Testis (tissue), 3 donors: ENCODE data around the gene PSMD9. TPM values are rescaled to one million over a fixed set of nuclear protein-coding genes. Genes with fewer than 3 reads are reported as not detected.

Experiments used
- DNase-seq: peaks from one replicate; pipeline ENCODE4 v3.0.0-alpha.2; 2019
- H3K27ac ChIP-seq, 2 donors: fragments of 200-600 bp; sonication (generic); one replicate each; pipeline ENCODE4 v1.5.1; 2019
- H3K27me3 ChIP-seq: fragments of 200-600 bp; sonication (generic); one replicate; pipeline ENCODE4 v1.5.1; 2019
- H3K36me3 ChIP-seq: fragments of 200-600 bp; sonication (generic); one replicate; pipeline ENCODE4 v1.5.1; 2017; ENCODE audit warnings: low read depth; ENCODE audit errors: missing control alignments
- H3K4me1 ChIP-seq: fragments of 200-600 bp; sonication (generic); one replicate; pipeline ENCODE4 v1.5.1; 2019
- H3K4me3 ChIP-seq, 2 donors: fragments of 200-600 bp; sonication (generic); one replicate each; pipeline ENCODE4 v1.5.1; 2017 to 2019
- H3K9me3 ChIP-seq: fragments of 200-600 bp; sonication (generic); one replicate; pipeline ENCODE4 v1.5.1; 2017
- POLR2A ChIP-seq: fragments of 450-650 bp; IDR thresholded peaks from one replicate; pipeline ENCODE4 v1.6.1; 2017; ENCODE audit warnings: antibody characterized with exemption, mild to moderate bottlenecking, moderate library complexity
- WGBS, 2 donors: methylation state at CpG; one replicate each; pipeline ENCODE4 v1.1.5; 2018; 5-methylcytosine and 5-hydroxymethylcytosine counted together
- intact Hi-C: fragments of 100-400 bp; cut with DNase I; formaldehyde crosslinking; loops from one replicate; pipeline ENCODE4 v1.15.1; 2023; ENCODE audit warnings: low total_unique reads
- polyA plus RNA-seq: library from polyadenylated mRNA; stranded (reverse); fragments of 350-450 nt; fragmentation: Illumina TruSeq; extraction: RNeasy Lipid Tissue Mini Kit (QIAGEN cat#74804); gene quantifications from one replicate; pipeline ENCODE4 v1.2.3, GENCODE V29; 2014; ENCODE audit warnings: low read depth, low replicate concordance; ENCODE audit not compliant: insufficient read depth
- total RNA-seq, 2 donors: library from RNA; depleted of rRNA; stranded (reverse); fragments of >200 nt; gene quantifications; one replicate each; pipeline ENCODE4 v1.2.3, GENCODE V29; 2016
- TF ChIP-seq, protein P1 (sequence below), 3 experiments: fragments of 450-650 bp in 2 of 3; fragments of 200-600 bp in 1 of 3; sonication (generic) in 1 of 3; IDR thresholded peaks; one replicate each; pipeline ENCODE4 v1.5.1; 2016 to 2019; ENCODE audit warnings: antibody characterized with exemption in 3 of 3, mild to moderate bottlenecking in 2 of 3, moderate library complexity in 1 of 3

PSMD9 gene
- total and polyA plus RNA-seq, 3 donors from 2014 or later, result 51.3 to 80.9 (median 60.7) TPM

DNA sequence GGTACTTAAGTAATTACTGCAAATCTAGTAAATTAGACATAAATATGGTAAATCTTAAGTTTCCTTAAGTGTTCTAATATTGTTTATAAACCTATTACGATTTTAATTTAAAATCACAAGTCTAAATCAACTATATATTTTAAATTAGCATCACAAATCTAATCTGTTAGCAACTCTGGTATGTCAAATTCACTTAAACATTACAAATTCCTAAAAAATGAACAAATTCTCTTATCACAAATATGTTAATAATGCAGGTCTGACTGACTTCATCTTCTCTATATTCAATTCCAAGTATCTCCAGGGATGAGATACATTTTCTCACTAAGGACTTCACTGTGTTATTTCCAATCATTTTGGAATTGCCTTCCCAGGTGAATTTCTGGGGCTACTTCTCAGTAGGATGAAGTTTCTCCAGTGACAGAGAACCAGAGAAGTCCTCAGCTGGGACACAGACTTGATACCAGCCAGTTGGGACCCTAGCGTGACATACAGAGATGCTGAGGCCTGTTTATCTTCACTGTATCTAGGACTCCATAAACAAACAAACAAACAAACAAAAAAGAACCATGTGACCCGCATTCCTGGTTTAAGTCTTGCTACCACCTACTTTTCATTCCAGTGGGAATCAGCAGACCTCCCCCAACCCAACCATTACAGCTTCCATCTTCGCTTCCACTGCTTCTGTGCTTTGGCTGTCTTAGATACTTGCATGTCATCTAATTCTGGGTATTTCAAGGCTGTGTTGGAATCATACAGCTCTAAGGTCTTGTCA lies 51.6 kb downstream of the PSMD9 start:
- 92 to 95% methylated on average over 4 of the region's 4 CpGs for WGBS, 2 donors
- DNase-seq, result no peak
- H3K36me3 ChIP-seq, result no peaks in the 10 kb centered on the region
- no peak overlapping the region for H3K4me3 ChIP-seq
- H3K9me3 ChIP-seq, result no peaks in the 10 kb centered on the region
- intact Hi-C loops, result no loop called here
- H3K4me1 ChIP-seq, result no peaks in the 10 kb centered on the region
- H3K27me3 ChIP-seq, result no peaks in the 10 kb centered on the region
- no peak overlapping the region for H3K27ac ChIP-seq
- TF ChIP-seq, protein P1, sequence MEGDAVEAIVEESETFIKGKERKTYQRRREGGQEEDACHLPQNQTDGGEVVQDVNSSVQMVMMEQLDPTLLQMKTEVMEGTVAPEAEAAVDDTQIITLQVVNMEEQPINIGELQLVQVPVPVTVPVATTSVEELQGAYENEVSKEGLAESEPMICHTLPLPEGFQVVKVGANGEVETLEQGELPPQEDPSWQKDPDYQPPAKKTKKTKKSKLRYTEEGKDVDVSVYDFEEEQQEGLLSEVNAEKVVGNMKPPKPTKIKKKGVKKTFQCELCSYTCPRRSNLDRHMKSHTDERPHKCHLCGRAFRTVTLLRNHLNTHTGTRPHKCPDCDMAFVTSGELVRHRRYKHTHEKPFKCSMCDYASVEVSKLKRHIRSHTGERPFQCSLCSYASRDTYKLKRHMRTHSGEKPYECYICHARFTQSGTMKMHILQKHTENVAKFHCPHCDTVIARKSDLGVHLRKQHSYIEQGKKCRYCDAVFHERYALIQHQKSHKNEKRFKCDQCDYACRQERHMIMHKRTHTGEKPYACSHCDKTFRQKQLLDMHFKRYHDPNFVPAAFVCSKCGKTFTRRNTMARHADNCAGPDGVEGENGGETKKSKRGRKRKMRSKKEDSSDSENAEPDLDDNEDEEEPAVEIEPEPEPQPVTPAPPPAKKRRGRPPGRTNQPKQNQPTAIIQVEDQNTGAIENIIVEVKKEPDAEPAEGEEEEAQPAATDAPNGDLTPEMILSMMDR (IDR thresholded peaks at IDR 0.05), result no peak
- no peak for TF ChIP-seq POLR2A

DNA sequence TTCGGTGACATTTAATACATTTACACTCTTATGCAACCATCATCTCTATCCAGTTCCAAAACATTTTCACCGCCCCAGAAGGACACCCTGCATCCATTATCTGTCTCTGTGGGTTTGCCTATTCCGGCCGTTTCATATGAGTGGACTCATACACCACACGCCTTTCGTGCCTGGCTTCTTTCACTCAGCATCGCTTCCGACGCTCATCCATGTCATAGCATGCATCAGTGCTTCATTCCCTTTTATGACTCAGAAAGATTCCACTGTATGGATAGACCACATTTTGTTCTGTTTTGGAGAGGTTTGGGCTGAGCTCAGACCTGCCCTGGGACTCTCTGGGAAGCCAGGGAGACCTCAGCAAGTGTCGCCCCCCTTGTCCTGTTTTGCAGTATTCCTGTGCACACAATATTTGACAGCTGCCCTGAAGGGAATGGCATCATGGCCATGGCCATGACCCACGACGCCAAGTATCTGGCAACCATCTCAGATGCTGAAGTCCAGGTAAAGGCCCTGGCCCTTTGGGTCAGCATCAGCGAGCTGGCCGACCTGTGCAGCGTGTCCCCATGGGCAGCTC lies 53.6 kb downstream of the PSMD9 start:
- no peak overlapping the region for H3K27ac ChIP-seq
- intact Hi-C loops, result no loop called here
- no peak for TF ChIP-seq POLR2A
- TF ChIP-seq, protein P1 (IDR thresholded peaks at IDR 0.05), result no peak
- no peak overlapping the region for H3K4me3 ChIP-seq
- no peaks in the 10 kb centered on the region for H3K9me3 ChIP-seq
- no peak for DNase-seq
- H3K4me1 ChIP-seq, result no peaks in the 10 kb centered on the region
- H3K27me3 ChIP-seq, result no peaks in the 10 kb centered on the region
- WGBS, 2 donors, result 97% methylated on average over 10 to 15 of the region's 15 CpGs
- H3K36me3 ChIP-seq, result no peaks in the 10 kb centered on the region

DNA sequence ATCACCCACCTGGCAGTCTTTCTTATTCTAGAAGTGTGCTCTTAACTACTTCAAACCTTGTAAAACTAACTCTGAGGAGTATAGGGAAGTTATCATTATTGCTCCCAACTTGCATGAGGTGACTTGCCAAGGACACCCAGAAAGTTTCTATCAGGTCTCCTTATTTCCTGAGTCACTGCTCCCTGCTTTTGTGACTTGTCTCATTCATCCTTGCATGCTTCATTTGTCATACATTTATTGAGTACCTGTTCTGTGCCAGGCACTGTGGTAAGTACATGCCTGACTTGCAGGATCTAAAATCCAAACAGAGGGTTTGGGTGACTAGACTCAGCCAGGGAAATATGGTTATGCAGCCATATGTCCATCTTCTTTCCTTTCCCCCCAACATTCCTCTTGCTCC lies 55.3 kb downstream of the PSMD9 start:
- TF ChIP-seq POLR2A, result no peak
- TF ChIP-seq, protein P1 (IDR thresholded peaks at IDR 0.05), result no peak
- intact Hi-C loops, result no loop called here
- DNase-seq, result no peak
- Histone ChIP-seq H3K27me3 (no peaks in the 10 kb centered on the region), H3K9me3 (no peaks in the 10 kb centered on the region), H3K36me3 (no peaks in the 10 kb centered on the region), H3K4me1 (no peaks in the 10 kb centered on the region), H3K27ac (no peak overlapping the region), H3K4me3 (no peak overlapping the region)

DNA sequence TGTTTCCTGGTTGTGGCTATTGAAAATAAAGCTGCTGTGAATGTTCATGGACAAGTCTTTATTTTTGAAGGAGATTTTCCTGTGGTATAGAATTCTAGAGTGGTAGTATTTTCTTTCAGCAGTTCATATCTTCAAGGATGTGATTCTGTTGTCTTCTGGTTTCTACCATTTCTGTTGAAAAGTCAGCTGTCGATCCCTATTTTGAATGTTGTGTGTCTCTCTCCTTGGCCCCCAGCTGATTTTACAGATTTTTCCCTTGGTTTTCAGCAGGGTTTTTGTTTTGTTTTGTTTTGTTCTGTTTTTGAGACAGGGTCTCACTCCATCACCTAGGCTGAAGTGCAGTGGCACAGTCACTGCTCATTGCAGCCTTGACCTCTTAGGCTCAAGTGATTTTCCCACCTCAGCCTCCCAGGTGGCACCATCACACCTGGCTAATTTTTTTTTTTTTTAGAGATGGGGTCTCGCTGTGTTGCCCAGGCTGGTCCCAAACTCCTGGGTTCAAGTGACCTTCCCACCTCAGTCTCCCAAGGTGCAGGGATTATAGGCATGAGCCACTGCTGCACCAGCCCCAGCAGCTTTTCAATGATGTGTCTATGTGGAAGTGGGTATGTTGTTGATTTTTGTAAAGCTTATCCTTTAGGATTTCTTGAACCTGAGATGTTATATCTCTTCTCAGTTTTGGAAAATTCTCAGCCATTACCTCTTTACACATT lies 57.9 kb downstream of the PSMD9 start:
- TF ChIP-seq POLR2A, result no peak
- TF ChIP-seq, protein P1 (IDR thresholded peaks at IDR 0.05), result no peak
- no peaks in the 10 kb centered on the region for H3K9me3 ChIP-seq
- no peaks in the 10 kb centered on the region for H3K4me1 ChIP-seq
- no peaks in the 10 kb centered on the region for H3K27me3 ChIP-seq
- no peak overlapping the region for H3K4me3 ChIP-seq
- no peak overlapping the region for H3K27ac ChIP-seq
- intact Hi-C loops, result no loop called here
- 96 to 98% methylated on average over 2 of the region's 2 CpGs for WGBS, 2 donors
- no peak for DNase-seq
- H3K36me3 ChIP-seq, result no peaks in the 10 kb centered on the region
